Superior temporal gyrus (tissue), 1 donor: ENCODE results near the gene GPC5.
"Not testable (repeated sequence)": the region's sequence is repeated elsewhere in the genome, so short reads cannot be mapped to it uniquely, and the experiment has no call there.

ENCODE experiments used
- DNase-seq: peaks from one replicate; pipeline ENCODE4 v3.0.0-alpha.2; 2016; ENCODE audit errors: extremely low spot score

The GPC5 gene

DNA sequence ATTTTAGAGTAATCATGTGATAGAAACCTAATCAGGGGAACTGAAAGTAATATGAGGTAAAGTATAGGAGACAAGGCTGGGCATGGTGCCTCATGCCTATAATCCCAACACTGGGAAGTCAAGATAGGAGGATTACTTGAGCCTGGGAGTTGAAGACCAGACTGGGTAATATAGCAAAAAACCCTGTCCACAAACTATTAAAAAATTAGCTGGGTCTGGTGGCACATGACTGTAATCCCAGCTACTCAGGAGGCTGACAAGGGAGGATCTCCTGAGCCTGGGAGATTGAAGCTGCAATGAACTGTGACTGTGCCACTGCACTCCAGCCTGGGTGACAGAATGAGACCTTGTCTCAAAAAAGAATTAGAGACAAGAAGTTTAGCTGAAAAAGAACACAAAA lies 469.9 kb downstream of the GPC5 start:
- no peak for DNase-seq

DNA sequence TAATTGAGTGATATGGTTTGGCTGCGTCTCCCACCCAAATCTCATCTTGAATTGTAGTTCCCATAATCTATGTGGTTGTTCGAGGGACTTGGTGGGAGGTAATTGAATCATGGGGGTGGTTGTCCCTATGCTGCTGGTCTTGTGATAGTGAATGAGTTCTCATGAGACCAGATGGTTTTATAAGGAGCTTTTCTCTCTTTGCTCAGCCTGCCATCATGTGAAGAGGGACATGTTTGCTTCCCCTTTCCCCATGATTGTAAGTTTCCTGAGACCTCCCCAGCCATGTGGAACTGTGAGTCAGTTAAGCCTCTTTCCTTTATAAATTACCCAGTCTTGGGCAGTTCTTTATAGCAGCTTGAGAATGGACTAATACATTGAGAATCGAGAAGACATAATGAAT lies 480.1 kb downstream of the GPC5 start:
- no peak for DNase-seq

DNA sequence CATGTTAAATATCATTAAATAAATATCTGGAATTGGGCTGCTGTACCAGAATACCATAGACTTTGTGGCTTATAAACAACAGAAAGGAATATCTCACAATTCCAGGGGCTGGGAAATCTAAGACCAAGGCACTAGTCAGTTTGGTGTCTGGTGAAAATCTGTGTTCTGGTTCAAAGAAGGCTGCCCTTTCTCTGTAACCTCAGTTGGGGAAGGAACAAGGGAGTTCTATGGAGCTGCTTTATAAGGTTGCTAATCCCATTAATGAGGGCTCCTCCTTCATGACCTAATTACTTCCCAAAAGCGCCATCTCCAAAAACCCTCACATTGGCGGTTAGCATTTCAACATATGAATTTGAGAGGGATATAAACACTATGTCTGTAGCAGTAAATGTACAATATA lies 480.9 kb downstream of the GPC5 start:
- DNase-seq, result no peak

DNA sequence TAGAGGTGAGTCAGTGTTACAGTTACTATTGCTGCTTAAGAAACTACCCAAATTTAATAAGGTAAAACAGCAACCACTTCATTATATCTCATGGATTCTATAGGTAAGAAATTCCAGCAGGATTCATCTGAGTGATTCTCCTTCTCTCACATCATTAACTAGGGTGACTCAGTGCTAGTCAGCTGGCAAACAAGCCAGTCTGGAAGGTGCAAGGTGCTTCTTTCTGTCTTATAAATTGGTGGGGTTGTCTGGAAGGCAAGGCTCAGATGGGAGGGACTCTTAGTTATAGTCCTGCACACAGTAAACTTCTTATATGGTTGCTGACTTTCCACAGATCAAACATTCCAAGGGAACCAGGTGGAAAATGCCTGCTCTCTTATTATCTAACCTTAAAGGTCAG lies 484.5 kb downstream of the GPC5 start:
- no peak for DNase-seq

DNA sequence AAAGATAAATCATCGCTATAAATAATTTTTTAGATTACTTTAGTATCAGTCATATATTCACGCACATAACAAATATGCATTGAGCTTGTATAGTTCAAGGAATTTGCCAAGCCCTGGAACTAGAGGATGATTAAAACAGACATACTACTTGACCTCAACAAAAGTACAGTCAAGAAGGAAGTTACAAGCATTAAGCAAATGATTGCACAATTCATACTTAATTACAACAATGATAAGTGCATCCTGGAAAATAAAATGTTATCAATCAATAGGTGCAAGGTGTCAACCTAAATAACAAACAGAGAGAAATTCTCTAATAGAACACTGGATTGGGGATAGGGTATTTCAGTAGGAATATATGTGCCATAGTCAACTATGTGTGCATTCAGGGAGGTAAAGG lies 491.2 kb downstream of the GPC5 start:
- no peak for DNase-seq

DNA sequence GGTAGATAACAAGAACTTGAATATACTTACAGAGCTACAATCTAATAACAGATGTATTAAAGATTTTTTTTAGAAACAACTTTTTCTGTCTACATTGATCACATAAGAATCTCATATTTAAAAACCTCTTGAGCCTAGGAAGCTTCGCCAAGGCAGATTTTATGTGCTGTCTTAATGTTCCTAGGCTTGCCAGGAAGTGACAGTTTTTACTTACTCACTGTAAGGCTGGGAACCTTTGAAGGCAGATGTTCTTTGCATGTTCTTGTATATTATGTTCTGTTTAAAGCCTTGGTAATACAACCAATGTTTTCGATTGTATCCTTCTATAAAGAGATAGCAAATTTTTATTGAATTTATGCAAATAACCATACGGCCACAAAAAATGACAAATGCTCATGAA lies 492.7 kb downstream of the GPC5 start:
- DNase-seq, result peak; percentile 26

DNA sequence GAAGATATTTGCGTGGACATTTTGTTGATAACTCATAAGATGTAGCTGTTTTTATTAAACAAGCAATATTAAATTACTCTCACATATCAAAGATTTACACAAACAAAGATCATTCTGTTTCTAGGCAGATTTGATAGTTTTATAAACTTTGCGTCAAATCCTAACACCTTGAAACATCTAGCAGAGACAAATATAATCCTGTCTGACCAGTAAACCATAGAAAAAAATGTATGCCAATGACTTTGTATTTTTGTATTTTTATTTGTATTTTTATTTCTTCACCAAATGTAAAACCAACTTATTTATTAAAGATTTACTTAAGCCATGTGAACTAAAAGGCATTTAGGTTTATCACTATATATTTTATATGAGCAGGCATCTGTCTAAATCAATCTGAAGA lies 494.6 kb downstream of the GPC5 start:
- DNase-seq, result no peak

DNA sequence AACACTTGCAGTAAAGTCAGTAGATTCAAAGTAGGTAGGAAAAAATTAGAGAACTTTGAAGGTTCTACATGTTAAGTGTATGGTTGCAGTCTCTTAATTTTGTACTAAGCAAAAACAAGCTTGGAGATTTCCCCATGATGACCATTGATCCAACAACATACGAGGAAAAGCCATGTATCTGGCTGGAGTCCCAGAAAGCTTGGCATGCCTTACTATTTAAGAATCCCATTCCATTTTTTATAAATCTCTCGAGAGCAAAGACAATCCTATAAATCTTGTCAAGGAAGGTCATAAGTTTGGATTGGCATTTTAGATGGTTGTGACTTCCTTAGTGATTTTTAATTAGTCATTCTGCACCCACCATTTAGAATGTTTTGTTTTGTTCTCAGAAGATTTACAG lies 495.9 kb downstream of the GPC5 start:
- DNase-seq, result no peak

DNA sequence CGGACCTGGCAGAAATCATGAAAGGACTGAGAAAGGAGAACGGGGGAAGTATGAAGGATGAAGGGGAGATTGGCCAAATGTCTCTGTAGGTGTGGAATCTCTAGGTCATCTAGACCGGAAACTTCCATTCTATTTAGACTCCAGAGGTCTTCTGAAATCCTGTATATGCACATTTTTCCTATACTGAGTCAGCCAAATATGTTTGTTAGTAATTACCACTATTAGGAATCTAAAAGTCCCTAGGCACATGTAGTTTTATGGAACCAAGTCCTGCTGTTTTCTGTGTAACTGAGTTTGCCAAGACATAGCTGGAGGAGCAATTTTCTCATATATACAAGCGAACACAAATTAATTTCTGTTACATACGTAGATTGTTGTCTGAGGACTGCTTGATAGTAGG lies 498.1 kb downstream of the GPC5 start:
- no peak for DNase-seq

DNA sequence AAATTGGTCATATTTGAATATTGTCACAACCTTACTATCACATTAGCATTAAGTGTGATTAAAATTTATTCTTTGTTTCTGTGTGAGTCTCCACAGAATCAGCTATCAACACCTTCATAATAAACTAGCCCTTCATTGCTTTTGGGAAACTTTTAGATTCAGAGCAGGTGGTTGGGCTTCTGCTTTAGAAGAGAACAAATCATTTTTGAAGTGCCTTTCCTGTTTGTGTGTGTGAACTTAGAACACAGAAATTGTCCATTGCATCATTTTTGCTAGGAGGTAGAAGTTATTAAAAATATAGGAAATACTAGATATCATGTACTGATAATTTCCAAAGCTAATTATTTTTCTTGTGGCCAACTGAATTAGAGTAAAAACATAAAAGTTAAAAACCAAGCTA lies 500.6 kb downstream of the GPC5 start:
- DNase-seq, result not testable (repeated sequence)

DNA sequence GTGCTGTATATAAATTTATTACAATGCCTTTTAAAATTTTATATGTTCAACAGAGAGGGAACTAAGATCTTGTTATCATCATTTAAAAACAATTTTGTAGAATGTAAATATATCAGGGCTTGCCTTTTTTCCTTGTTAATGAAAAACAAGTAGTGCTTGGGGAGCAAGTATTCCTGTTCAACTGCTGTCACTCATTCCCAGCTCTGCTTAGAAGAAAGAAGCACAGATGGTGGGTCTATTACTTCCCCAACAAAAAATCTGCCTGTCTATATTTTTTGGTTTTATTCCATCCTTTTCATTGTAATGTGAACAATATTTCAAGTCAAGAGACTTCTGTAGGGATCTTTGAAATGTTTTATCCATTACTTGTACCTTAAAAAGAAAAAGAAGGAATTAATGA lies 503.9 kb downstream of the GPC5 start:
- DNase-seq, result no peak

DNA sequence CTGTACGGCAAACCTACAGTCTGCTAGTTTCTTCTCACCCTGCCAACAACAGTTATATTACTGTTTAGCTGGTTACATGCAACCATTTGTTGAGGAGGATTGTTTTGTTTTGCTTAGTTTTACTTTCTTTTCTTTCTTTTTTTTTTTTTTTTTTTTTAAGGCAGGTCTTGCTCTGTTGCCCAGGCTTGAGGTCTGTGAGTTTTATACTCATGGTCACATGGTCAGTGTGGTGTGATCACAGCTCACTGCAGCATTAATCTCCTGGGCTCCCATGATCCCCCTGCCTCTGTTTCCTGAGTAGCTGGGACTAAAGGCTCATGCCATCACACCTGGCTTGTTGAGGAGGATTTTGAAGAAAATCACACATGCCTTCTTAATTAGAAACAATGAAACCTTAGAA lies 505.6 kb downstream of the GPC5 start:
- no peak for DNase-seq

DNA sequence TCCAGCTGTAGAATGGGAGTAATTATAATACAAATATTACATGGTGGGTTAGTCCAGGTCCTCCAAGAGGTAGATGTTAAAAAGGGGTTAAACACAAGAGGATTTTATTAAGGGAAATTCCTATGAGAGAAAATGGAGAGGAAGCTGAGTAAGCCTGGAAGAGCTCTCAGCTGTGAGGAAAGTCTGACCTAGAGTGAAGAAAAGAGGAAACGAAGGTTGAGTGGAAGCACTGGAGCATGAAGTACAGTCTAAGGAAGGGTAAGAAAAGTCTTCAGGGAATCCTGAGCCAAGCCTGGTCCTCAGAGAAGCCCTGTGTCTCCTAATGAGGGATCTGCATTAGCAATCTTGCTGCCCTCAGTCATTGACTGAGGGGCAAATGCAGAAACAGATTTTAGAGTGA lies 506.2 kb downstream of the GPC5 start:
- no peak for DNase-seq

DNA sequence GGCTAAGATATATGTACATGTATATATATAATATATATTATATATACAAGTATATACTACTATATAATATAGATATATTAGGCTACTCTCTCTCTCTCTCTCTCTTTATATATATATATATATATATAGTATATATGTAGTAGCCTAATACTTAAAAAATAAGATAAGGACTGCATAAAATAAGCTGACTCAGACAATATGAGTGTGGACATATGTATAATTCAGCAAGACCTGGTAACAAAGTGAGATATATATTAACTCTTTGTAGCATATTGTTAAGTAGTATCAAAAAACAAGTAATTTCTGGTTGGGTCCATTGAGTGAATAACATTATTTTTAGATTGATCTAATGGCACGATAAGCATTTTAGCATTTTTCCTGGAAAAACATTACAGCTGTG lies 509.0 kb downstream of the GPC5 start:
- DNase-seq, result no peak

DNA sequence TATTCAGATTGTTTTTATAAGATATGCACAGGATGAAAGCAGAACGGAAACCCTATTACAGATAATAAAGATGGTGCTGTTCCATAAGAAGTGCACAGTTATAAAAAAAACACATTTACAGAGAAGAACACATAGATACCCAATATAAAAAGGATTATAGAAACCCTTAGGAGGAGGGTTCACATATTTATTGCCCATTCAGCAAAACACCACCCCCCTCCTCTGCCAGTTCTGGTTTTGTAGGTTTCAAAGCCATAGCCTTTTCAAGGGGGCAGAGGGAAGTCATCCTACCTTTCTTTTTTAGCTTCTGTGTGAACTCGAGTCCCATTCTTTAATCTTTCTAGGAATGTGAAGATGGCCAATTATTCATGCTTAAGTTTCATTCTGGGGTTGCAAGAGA lies 511.2 kb downstream of the GPC5 start:
- no peak for DNase-seq

DNA sequence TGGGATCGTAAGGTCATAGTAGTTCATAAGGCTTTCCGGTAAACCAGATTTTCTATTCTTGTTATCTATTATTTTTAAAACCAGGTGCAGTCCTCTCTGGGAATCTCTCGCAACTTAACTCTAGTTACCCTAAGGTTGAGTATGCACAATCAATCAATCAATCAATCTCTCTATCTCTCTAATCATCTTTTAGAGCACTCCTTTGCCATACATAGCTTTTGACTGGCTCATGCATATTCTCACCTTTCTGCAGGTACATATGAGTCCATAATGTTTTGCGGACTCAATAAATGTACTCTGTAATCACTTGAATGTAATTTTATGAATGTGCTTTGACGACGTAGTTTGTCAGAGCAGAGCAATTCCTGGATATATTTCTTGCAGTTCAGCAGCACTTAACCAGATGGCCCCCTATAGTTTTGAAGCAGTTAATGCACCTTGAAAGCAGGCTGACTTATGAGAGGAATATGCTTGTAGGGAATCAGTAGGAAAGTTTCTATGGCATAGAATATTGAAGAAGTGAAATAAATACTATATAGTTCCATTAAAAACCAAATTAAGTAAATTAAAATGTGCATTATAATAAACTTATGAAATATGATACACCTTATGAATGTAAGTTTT lies 524.7 kb downstream of the GPC5 start:
- DNase-seq, result no peak

DNA sequence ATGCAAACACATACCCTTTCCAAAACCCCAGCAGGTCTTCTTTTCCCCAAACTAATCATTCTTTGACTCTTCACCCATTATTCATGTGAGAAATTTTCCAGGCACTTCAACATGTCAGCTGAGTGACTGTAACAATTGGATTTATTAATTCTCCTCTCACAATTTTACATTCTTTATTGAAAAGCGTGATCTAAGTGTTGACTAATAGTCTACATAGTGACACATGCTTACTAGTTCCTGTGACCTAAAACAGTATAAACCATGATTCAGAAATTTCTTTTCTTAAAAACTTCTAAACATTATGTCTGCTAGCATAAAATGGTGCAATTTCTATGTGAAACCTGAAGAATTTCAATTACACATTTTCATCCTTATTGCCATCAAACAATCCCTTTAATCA lies 532.3 kb downstream of the GPC5 start:
- DNase-seq, result no peak

DNA sequence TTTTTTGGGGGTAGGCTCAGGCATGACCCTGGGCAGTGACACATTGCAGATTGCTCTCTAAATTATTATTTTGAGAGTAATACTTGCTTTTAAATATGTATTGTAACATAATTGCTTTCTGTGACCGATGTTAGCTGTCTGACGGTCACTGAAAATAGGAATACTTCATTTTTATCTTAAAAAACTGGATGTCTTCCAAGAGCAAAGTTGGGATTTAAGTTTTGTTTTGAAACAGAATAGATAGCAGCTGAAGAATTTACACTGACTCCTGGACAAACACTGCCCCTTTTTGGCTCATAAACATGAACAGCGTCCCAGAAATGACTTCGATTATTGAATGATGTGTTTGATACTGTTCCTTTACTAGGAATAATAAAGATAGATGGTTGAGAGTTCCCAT lies 535.9 kb downstream of the GPC5 start:
- DNase-seq, result no peak

DNA sequence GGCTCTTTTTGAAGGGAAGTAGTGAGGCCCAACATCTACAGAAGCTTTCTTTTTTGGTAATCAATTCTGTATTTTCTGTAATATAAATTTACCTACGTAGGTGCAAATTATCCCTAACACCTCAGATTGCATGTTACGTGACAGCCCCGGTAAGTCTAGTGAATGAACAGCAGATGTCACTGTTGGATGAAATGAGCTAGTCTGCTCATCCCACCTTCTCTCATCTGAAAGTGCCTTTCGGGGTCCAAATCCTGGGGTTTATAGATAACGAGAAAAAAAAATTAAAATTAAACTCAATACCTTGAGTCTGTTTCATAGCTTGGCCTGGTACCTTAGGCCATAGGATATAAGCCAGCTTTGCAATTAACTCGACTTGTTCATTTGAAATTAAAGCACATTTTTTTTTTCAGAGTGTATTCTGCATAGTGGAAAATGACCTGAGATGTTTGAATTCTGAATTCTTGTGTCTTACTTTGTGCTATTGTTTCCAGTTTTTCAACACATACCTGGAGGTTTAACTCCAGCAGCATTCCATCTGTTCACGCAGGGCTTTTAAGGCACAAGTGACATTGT lies 548.2 kb downstream of the GPC5 start:
- peak; percentile 77 for DNase-seq

DNA sequence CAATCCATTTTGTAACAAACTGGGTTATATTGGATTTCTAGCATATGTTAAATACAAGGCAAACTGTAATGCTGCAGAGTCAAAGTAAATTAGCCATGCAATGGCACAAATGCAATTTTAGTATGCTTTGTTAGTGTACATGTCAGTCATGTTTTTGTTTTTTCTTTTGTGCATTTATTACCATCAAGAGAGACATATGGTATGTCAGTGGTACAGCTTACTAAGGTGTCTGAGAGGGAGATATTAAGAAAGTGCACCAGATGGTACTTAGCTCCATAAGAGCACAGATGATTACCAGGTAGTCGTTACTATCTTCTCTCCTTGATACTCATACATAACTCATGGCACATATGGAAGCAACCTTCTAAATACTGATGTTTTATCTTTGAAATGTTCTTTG lies 550.3 kb downstream of the GPC5 start:
- no peak for DNase-seq

DNA sequence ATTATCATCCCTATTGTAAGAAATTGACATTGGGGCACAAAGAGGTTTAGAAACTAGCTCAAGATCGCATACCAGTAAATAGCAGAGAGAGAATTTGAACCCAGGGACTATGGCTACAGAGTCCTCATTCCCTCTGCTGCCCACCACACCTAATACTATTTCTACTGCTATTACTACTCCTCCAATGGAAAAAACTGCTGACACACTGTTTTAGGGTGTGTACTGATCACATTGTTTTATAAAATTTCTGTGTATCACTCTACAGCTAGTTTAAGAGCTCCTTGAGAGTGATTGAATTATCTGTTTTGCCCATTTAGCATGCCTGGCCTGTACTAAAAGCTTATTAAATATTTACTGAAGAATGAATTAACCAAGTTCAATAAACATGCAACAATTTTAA lies 552.4 kb downstream of the GPC5 start:
- DNase-seq, result no peak

DNA sequence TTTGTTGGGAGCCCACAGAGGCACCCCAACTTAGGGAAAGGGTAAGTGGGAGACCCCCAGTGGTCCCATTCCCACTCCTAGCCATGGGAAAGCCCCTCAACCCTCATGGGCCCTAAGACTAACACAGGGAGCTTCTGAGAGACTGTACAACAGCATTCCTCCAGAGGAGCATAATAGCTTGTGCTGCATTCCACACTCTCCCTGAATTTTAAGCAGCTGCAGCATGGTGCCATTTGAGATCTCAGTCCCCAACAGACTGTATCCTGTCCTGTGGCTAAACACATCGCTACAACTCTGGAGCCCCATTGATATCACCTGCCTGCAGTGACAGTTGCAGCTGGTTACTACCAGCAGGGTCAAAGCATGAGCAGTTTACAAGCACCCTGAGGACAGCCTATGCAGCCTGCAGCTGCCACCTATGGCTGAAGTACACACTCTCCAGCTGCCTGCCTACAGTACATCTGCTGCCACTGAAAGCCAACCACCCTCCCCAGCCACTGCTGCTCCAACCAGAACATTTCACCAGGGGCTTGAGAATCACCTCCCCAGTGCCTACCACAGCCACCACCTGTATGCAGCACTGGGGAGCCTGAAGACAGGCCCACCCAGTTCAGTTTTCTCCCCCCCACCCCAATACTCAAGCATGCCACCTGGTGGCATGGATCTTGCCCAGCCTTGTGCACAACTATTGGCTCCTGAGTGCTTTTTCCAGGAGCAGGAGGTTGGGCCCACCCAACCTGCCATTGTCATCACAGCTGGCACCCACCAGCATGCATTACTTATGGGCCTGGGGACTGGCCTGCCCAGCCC lies 557.3 kb downstream of the GPC5 start:
- no peak for DNase-seq

DNA sequence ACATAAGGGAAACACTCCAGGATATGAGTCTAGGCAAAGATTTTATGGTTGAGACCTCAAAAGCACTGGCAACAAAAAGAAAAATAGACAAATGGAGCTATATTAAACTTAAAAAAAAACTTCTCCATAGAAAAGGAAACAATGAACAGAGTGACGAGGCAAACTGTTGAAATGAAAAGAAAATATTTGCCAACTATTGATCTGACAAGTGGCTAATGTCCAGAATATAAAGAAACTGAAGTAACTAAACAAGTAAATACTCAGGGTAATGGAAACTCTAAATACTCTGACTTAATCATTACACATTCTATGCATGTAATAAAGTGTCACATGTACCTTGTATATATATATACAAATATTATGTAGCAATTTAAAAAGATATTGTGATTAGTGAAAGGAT lies 562.5 kb downstream of the GPC5 start:
- DNase-seq, result no peak
